ENCODE measurements around the gene PRICKLE3. TPM values are rescaled to one million over a fixed set of nuclear protein-coding genes. Genes with fewer than 3 reads are reported as not detected.

PRICKLE3 gene, protein sequence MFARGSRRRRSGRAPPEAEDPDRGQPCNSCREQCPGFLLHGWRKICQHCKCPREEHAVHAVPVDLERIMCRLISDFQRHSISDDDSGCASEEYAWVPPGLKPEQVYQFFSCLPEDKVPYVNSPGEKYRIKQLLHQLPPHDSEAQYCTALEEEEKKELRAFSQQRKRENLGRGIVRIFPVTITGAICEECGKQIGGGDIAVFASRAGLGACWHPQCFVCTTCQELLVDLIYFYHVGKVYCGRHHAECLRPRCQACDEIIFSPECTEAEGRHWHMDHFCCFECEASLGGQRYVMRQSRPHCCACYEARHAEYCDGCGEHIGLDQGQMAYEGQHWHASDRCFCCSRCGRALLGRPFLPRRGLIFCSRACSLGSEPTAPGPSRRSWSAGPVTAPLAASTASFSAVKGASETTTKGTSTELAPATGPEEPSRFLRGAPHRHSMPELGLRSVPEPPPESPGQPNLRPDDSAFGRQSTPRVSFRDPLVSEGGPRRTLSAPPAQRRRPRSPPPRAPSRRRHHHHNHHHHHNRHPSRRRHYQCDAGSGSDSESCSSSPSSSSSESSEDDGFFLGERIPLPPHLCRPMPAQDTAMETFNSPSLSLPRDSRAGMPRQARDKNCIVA
- 13.7 and 21.4 TPM in 2 replicates for total RNA-seq (2014; rRNA removed; shearing (Covaris generic))
- 4.7 and 5.2 TPM in 2 replicates for polyA plus RNA-seq (2016; fragmentation: Nextera tagmentation; extraction: Ambion mirVana)
- long read RNA-seq, partial matches to known transcripts, result 1 of 4 reads
- long read RNA-seq, other reads (novel, unspliced or antisense), result 1 of 4 reads

DNA sequence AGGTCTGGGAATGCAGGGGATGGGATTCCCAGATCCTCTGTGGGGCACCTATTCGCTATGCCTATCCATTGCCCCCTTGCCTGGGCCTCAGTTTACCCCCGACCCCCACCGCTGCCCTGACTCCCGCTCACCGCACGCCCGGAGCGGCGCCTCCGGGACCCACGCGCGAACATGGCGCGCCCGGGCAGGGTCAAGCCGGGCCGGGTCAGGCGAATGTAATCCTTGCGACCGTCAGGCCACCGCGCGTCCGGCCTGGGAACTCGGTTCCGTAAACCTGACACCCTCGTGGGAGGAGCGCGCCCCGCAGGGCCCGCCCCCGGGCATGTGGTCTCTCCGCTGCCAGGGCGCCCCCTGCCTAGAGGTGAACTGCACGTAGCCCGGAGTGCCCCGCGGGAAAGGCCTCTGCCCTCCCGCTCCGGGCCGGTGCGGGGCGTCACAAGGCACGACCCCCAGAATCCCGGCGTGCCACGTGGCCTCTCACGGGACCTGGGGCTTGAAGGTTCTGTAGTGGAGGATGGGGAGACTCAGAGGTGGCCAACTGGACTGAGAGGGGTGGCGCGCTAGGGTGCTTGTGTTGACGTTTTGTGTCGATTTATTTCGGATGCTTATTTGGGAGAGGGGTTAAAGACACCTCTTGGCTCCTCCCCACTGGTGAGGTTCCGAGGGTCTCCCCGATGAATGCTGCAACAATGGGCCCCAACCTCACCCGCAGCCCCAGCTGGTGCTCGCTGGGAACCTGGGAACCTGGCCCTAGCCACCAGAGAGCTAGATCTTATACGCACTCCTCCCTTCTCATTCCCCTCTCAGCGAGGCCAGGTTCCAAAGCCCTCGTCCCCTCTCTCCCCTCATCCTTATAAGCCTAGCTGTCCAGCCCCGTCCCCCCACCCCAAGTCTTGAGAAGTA lies at the start of gene PRICKLE3:
PRICKLE3 (minus strand) TSS at position 249 of the 903 bp plus-strand sequence; CDS start at position 173, 76 bp downstream.
- no peaks in the 10 kb centered on the region for H3K9me3 Mint-ChIP-seq
- H3K36me3 ChIP-seq (ENCODE audit: insufficient read depth), result no peaks in the 10 kb centered on the region

More for the DNA sequence above, at the start of gene PRICKLE3:
- Histone ChIP-seq H3K4me1 (ENCODE audit: insufficient read depth) (no peaks in the 10 kb centered on the region), H3F3A (replicated peaks; ENCODE audit: low read depth) (no peaks in the 10 kb centered on the region; the same call in 1 of the 2 replicates), H3K9me2 (ENCODE audit: insufficient read depth) (no peaks in the 10 kb centered on the region), H3K4me3 (peak within 1 kb of the TSS; percentile 63), H3K4me2 (peak within 1 kb of the TSS; percentile 80), H2AFZ (peak within 1 kb of the TSS; percentile 23; the same call in 1 of the 2 replicates), H4K20me1 (replicated peaks; ENCODE audit: insufficient read depth) (no peaks in the 10 kb centered on the region), H3K27ac (ENCODE audit: low read depth) (no peak within 1 kb of the TSS), H3K27me3 (ENCODE audit: insufficient read depth) (no peaks in the 10 kb centered on the region), H3K79me2 (replicated peaks; ENCODE audit: insufficient read depth) (no peaks in the 10 kb centered on the region)
- peaks cover 16% of the 10 kb centered on the region for H3K4me1 Mint-ChIP-seq
- peaks cover 8% of the 10 kb centered on the region; the same call in 2 of the 3 replicates for H3K36me3 Mint-ChIP-seq (ENCODE audit: low read depth)
- ATAC-seq, result peak; percentile 18
- TF ChIP-seq CREB1 (CRISPR knock-in tag; IDR thresholded peaks at IDR 0.05; ENCODE audit: low read depth), result no peak
- TF ChIP-seq, protein P1, sequence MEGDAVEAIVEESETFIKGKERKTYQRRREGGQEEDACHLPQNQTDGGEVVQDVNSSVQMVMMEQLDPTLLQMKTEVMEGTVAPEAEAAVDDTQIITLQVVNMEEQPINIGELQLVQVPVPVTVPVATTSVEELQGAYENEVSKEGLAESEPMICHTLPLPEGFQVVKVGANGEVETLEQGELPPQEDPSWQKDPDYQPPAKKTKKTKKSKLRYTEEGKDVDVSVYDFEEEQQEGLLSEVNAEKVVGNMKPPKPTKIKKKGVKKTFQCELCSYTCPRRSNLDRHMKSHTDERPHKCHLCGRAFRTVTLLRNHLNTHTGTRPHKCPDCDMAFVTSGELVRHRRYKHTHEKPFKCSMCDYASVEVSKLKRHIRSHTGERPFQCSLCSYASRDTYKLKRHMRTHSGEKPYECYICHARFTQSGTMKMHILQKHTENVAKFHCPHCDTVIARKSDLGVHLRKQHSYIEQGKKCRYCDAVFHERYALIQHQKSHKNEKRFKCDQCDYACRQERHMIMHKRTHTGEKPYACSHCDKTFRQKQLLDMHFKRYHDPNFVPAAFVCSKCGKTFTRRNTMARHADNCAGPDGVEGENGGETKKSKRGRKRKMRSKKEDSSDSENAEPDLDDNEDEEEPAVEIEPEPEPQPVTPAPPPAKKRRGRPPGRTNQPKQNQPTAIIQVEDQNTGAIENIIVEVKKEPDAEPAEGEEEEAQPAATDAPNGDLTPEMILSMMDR (conservative IDR thresholded peaks at IDR 0.05; ENCODE audit: low read depth in 2 of 2), result peak; percentile 19 to 55; a peak in 3 of 4 replicates
- TF ChIP-seq ZNF331 (CRISPR knock-in tag; IDR thresholded peaks at IDR 0.05; ENCODE audit: low read depth), result no peak
- no peak for TF ChIP-seq EZH2phosphoT487 (IDR thresholded peaks at IDR 0.05; ENCODE audit: unreplicated experiment)
- TF ChIP-seq POLR2AphosphoS5 (IDR thresholded peaks at IDR 0.05; ENCODE audit: low read depth), result peak; percentile 61
- TF ChIP-seq, protein P2, sequence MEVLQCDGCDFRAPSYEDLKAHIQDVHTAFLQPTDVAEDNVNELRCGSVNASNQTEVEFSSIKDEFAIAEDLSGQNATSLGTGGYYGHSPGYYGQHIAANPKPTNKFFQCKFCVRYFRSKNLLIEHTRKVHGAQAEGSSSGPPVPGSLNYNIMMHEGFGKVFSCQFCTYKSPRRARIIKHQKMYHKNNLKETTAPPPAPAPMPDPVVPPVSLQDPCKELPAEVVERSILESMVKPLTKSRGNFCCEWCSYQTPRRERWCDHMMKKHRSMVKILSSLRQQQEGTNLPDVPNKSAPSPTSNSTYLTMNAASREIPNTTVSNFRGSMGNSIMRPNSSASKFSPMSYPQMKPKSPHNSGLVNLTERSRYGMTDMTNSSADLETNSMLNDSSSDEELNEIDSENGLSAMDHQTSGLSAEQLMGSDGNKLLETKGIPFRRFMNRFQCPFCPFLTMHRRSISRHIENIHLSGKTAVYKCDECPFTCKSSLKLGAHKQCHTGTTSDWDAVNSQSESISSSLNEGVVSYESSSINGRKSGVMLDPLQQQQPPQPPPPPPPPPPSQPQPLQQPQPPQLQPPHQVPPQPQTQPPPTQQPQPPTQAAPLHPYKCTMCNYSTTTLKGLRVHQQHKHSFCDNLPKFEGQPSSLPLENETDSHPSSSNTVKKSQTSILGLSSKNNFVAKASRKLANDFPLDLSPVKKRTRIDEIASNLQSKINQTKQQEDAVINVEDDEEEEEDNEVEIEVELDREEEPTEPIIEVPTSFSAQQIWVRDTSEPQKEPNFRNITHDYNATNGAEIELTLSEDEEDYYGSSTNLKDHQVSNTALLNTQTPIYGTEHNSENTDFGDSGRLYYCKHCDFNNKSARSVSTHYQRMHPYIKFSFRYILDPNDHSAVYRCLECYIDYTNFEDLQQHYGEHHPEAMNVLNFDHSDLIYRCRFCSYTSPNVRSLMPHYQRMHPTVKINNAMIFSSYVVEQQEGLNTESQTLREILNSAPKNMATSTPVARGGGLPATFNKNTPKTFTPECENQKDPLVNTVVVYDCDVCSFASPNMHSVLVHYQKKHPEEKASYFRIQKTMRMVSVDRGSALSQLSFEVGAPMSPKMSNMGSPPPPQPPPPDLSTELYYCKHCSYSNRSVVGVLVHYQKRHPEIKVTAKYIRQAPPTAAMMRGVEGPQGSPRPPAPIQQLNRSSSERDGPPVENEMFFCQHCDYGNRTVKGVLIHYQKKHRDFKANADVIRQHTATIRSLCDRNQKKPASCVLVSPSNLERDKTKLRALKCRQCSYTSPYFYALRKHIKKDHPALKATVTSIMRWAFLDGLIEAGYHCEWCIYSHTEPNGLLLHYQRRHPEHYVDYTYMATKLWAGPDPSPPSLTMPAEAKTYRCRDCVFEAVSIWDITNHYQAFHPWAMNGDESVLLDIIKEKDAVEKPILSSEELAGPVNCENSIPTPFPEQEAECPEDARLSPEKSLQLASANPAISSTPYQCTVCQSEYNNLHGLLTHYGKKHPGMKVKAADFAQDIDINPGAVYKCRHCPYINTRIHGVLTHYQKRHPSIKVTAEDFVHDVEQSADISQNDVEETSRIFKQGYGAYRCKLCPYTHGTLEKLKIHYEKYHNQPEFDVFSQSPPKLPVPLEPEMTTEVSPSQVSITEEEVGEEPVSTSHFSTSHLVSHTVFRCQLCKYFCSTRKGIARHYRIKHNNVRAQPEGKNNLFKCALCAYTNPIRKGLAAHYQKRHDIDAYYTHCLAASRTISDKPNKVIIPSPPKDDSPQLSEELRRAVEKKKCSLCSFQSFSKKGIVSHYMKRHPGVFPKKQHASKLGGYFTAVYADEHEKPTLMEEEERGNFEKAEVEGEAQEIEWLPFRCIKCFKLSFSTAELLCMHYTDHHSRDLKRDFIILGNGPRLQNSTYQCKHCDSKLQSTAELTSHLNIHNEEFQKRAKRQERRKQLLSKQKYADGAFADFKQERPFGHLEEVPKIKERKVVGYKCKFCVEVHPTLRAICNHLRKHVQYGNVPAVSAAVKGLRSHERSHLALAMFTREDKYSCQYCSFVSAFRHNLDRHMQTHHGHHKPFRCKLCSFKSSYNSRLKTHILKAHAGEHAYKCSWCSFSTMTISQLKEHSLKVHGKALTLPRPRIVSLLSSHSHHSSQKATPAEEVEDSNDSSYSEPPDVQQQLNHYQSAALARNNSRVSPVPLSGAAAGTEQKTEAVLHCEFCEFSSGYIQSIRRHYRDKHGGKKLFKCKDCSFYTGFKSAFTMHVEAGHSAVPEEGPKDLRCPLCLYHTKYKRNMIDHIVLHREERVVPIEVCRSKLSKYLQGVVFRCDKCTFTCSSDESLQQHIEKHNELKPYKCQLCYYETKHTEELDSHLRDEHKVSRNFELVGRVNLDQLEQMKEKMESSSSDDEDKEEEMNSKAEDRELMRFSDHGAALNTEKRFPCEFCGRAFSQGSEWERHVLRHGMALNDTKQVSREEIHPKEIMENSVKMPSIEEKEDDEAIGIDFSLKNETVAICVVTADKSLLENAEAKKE (CRISPR knock-in tag; IDR thresholded peaks at IDR 0.05), result no peak
- TF ChIP-seq ZNF114 (CRISPR knock-in tag; IDR thresholded peaks at IDR 0.05), result no peak
- peak; percentile 82 for DNase-seq (ENCODE audit: low spot score)
- H3K4me3 Mint-ChIP-seq, result peak within 1 kb of the TSS; percentile 80
- H3K27me3 Mint-ChIP-seq (ENCODE audit: insufficient read depth, low read depth, poor library complexity), result peaks cover 14% of the 10 kb centered on the region
- peak within 1 kb of the TSS; percentile 82 for H3K27ac Mint-ChIP-seq
